ENCODE data around the gene FAM20A.

FAM20A gene

DNA sequence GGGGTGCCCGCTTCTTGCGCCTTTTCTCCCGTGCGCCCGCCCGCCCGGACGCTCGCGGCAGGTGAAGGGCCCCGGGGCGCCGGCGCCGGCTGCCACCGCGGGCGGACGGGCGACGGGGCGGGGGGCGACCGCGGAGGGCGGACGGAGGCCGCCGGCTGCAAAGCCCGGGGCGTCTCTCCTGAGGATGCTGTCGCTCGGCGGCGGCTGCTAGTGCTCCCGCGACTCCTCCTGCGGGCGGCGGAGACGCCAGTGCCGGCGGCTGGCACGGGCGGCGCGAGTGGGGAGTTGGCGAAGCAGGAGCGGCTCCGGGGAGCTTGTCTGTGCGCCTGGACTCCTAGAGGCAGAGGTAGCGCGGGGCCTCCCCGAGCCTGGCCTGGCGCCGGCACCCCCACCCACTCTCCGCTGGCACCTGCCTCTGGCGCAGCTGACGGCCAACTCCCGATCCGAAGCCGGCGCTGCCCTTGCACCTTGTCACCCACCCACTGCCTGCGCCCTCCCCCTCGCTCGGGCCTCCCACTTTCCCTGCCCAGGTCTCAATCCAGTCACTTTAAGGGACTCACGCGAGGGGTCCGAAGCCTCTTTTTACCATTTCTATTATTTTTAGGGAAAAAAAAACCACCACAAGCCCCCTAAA is at the start of gene FAM20A:
Gene FAM20A, minus strand, starts transcription at position 437 of the 634 bp plus-strand sequence. CDS start 701 bp downstream, outside the sequence.
- DNase-seq, result no peak

DNA sequence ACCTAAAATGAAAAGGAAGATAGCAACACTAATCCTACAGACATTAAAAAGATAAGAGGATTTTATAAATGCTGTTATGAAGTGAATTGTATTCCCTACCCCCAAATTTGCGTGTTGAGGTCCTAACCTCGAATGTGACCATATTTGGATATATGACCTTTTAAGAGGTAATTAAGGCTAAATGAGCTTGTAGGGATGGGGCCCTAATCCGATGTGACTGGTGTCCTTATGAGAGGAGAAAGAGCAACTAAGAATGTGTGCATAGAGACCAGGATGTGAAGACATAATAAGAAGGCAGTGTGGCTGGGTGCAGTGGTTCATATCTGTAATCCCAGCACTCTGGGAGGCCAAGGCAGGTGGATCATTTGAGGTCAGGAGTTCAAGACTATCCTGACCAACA is 48.2 kb upstream of the FAM20A start:
- no peak for DNase-seq

DNA sequence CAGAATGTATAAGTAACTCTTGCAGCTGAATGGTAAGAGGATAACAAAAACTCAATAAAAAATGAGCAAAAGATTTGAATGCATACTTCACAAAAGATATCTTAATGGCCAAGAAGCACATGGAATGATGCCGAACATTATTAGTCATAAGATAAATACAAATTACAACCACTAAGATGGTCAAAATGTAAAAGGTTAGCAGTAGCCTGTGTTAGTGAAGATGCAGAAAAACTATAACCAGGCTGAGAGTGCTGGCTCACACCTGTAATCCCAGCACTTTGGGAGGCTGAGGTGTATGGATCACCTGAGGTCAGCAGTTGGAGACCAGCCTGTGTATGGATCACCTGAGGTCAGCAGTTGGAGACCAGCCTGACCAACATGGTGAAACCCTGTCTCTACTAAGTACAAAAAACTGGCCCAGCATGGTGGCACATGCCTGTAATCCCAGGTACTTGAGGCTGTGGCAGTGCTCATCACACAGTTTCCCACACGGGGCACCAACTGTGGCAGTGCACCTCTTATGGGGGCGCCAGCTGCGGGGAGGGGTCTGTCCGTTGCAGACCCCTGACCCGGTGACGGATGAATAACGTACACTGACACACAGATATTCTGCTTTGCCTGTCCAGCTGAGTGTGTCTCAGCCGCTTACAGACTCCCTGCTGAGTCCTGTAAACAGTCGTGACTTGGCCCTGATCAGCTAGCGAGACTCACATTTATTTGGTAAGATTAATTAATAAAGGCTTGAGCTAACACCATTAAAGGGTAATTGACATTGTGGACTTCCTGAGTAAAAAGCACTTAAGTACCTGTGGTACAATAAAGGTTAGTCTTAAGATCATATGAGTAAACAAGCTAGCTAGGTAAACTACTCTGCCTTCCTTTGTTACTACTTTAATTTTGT is 45.7 kb upstream of the FAM20A start:
- DNase-seq, result no peak

DNA sequence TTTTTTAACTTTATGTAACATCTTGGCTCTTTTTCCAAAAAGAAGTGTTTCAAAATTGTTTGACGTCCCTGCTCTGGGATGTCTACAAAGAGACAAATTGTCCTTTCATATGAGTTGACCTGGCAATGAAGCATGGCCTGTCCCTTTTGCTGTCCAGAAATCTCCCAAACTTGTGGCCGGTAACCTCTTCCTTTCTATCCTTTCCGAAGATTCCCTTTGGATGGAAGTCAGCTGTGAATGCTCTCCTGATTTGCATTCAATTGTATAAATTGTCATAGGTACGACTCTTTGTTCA is 40.9 kb upstream of the FAM20A start:
- no peak for DNase-seq

DNA sequence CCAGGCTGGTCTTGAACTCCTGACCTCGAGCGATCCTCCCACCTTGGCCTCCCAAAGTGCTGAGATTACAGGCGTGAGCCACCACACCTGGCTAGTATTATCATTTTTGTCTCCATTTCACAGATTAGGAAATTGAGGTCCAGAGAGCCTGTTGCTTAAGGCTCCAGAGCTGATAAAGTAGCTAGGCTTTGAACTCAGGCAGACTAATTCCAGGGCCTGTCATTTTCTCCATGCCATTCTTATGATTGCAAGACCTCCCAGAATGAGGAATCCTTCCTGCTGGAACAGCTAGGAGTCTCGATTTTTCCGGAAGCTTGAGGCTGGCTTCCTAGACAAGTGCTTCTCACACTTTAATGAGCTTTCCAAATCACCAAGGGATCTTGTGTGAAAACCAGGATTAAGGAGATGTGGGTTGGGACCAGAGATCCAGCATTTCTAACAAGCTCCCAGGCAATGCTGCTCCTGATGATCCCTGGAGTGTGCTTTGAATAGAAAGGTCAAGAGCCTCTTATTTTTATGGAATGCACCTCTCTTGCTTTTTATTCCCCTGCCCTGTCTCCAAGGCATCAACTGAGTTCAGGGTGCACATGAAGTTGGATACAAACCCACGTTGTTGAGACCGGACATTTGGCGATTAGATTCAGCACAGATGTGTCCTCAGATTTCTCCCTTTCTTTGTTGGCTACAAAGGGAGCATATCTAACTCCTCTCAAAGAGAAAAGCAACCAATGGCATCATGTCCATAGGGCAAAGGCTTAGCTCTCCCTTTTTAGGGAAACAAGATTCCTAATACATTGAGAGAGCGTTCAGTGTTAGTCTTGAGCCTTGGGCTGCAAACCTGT is 40.3 kb upstream of the FAM20A start:
- DNase-seq, result no peak

DNA sequence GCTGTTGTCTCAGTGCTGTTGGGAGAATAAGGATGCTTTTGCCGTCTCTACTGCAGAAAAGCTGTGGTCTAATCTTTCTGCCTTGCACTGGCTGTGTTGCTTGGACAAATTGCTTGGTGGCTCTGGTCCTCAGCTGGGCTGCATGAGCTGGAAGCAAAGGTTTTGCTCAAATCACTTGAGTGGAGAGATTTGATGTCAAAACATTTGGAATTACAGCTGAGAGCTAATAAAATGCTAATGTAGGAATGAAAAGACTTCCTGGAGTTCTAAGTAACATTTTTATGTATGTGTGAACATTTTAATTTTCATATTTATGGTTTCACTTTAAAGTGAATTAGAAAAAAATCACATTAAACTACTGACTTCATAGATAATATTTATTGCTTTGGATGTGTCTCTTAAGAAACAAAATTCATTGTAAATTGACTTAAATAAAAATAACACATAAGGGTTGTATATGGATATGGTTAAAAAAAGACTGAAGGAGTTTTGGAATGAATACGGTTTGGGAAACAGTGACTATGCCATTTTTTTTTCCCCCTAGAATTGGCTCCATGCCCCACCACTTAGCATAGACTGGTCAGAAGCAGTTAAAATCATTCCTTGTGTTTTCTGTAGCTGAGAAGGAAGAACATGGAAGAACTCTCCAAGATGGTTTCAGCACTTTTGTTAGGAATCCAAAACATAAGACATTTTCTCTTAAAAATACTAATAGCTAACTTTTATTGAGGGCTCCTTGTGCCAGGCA is 39.2 kb upstream of the FAM20A start:
- DNase-seq, result no peak

DNA sequence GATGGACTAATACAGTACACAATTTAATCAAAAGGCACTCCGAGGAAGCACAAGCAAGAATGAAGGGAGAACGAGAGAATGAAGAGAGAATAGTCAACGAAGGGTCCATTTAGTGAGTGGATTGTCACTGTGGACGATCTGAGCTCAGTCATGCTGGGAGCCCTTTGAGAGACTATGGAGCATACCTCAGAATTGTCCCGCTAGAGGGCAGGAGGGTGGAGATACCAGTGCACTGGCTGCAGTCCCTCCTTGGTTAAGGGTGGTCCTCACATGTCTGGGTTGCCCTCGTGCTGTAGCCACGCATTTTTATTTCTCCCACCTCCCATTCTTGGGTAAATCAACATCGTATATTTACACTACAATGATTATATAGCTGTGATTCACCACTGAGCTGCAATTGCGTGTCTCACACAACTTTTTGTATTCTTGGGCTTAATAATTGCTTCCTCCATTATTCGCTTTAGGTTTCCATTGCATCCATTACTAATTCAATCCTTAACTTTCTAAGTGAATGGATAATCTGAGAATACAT is 33.2 kb upstream of the FAM20A start:
- DNase-seq, result no peak

DNA sequence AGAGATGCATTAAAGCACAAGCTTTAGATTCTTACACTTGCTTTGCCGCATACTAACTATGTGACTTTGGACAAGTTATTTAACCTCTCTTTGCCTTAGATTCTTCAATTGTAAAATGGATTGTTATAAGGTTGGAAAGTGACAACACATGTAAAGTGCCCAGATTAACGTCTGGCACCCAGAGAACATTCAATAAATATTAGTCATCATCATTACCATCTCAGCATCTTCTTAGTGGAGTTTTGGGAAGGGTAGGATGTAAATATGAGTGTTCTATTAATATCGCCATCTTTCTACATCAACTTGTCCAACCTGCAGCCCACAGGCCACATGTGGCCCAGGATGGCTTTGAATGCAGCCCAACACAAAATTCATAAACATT is 27.4 kb upstream of the FAM20A start:
- DNase-seq, result no peak

DNA sequence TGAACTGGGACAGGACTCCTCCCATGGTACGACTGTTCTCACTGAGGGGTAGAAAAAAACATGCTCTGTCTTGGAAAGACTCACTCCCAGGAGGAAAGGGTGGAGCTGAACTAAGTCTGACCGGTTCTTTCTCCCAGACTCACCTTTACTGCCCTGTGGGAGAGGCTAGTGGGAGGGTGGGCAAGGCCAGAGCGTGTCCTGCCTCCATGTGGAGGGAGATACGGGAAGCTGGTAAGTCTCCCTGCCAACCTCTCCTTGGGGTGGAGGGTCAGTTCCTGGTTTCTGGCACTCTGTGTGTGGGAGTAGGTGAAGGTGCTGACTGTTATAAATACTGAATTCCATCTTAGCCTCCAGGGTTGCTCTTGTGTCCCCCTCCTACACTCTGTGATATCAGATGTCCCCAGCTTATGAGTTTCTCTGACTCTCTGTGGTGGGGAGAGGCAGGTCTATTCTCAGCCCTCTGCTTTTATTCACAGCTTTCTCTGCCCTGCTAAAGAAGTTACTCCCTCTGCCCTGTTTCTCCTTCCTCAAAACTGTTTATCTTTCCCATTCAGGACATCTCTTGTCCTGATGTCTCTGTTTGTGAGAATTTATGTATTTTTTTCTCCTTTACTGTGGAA is 26.9 kb upstream of the FAM20A start:
- no peak for DNase-seq

DNA sequence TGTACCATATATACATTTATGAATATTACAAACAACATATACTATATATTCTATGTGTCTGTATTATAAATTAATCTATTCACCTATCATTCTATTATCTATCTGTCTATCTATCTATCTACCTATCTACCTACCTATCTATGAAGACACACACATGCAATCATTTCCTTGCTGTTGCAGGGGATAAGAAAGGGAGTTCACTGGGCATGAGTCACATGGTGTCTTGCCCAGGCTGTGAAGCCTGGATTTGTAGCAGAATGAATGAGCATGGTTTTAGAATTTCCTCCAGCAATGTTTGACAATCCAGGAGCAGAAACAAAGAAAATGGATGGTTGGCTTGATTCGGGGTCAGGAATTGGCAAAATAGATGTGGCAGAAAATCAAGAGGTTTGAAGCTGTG is 23.2 kb upstream of the FAM20A start:
- DNase-seq, result no peak

DNA sequence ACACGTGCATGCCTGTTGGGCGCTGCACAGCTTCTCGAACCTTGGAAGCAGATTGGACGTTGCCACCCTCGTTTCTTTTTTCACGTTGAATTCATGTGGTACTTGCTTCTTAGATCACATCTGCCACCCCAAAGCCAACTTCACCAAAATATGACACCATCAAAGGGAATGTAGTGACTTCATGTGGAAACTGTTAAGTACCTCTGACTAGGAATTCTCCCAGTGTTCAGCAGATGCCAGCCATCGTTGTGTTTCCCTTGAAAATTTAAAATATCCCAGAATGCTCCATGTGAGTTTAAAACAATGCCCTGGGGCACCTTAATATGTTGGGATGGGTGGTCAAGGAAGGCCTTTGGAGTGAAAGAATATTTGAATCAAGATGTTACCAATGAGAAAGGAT is 22.6 kb upstream of the FAM20A start:
- DNase-seq, result no peak

DNA sequence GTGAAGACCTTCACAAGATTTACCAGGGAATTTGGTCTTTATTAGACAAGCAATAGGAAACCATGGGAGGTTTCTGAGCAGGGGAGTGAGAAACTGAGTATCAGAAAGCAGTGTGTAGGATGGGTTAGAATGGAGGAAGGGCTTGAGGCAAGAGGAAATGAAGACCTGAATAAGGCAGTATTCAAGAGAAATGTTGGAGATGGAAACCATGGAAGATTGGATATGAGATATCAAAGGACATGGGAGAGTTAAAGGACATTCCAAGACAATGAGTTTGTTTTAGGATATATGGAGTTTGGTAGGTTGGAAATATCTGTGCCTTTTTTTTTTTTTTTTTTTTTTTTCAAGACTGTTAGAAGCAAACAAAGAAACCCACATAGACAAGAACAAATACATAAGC is 21.3 kb upstream of the FAM20A start:
- no peak for DNase-seq

DNA sequence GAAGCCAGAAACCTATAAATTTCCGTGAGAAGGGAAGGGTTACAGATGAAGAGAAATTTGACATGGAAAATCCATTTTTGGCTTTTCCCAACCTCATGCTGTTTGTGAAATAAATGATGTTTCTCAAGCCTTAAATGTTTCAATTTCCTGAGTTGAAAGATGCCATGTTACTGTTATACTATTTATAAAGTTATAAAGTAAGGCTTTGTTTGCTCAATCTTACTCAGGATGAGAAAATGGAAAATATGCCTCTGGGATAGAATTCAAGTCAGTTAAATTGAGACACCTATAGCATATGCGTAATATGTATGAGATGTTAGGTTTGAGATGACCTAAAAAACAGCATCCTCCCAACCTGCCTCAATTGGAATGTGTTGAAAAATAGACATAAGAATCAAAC is 19.9 kb upstream of the FAM20A start:
- no peak for DNase-seq

DNA sequence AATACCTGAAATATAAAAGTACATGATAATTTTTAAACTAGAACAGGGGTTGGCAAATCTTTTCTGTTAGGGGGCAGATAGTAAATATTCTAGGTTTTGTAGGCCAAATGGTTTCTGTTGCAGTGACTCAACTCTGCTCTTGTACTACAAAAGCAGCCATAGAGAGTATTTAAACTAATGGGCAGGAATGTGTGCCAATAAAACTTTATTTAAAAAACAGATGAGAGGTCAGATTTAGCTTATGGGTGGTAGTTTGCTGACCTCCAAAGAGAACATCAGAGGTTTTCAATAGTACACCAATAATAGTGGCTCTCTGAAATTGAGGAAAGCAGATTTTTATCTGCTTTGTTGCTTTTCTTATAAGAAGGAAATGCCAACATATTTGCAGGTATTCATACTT is 15.2 kb upstream of the FAM20A start:
- no peak for DNase-seq

DNA sequence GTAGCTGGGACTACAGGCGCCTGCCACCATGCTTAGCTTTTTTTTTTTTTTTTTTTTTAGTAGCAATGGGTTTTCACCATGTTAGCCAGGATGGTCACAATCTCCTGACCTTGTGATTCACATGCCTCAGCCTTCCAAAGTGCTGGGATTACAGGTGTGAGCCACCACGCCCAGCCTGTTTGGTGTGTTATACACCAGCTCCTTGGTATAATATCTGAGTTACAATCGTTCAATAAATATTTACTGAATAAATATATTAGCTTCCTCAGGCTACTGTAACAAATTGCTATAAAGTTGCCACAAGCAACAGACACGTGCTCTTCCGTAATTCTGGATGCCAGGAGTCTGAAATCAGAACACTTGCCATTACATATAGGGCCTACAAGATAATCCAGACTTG is 13.6 kb upstream of the FAM20A start:
- no peak for DNase-seq

DNA sequence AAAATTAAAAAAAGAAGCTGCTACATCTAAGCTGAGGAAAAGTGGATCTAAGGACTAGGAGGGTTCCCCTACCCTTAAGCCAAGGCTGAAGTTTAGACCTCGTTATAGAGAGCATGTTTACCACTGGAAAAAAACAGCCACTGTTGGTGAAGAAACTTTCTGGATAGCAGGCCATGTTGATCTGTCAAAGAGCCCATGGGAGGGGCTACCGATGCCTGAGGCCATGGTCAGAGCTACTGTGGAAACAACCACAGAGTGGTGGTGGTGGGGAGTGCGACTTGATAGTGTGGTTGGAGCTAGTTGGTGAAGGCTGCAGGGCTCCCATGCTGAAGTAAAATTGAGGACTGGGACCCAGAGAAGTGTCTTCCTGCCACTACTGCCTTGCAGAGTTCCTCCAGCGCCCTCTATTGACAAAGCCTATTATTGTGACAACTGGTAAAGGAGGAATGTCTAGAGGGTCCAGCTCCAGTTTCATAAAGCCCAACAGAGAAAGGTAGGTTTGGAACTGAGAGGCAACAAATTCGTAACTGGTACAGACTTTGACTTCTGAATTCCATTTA is 12.7 kb upstream of the FAM20A start:
- no peak for DNase-seq

DNA sequence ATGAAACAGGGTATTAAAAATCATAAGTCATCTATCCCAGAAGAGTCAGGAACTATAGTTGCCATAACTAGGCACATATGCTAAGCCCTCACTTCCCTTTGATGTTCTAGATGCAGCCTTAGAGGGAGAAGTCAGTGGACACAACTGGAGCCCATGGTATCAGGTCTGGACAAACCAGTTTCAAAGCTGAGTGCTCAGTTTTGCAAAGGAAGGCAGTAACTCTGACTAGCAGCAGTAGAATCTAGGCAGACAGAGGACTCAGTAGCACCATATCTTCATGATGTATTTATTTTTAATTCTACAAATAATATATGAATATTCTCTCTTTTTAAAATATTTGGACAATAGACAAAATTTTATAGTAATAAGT is 11.7 kb upstream of the FAM20A start:
- DNase-seq, result no peak

DNA sequence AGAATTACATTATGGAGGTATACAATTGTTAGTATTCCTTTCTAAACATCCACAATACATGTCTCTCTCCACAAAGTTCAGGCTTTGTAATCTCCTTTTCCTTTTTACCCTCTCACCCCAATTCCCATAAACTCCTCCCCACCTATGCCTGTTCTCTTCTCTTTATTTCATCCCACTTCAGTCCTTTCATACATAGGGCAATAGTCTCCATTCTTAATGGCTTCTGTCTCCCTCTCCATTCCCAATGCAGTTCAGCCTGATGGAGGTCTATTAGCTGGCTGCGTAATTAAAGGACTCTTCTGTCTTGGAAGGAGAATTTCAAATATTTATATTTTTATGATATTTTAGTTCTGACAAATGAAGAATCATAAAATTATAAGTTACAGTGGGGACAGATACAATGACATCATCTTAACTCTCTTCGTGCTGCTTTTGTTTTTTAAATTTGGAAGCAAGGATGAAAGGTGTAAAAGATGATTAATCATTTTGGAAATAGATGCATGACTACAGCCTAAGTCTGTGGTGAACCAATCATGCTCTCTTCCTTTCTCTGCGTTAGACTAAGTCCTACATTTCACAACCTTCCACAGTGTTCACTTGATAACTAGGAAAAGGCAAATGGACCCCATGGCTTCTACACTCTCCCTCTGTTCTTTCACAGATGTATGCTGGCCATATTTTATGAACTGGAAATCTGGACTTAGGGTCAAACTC is 11.2 kb upstream of the FAM20A start:
- no peak for DNase-seq

DNA sequence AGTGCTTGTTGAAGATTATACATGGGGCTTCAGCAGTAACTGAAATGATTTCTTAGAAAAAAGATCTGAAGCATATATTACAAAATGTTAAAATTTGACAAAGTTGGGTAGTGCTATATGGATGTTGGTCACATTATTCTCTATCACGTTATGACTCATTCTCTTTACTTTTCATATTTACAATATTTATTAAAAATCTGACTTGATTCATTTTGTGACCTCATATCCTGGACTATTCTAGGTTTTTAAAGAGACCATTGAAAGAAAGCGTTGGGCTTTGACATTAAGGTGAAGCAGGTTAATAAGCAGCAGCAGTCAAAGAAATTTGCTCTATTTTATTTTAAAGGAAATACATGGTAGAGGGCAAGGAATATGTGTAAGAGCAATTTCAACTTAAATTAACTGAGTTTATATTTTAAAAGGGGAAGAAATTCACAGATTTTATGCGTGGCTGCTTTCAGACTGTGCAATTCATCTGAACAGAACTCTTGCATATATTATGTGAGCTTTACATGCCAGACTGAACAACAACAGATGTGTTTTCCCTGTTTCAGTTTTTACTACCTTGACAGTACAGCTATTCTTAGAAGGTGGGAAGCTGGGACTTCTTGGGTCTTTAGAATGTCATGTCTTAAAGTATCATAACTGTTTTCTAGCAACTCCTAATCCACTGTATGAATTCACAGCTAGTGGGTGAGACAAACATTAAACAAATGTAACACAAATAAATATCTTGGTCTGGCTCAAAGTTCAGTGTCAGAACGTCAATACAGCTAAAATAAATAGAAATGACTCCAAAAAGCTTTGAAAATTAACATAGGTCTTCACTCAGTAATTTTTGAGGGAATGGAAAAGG is 10.4 kb upstream of the FAM20A start:
- DNase-seq, result no peak

DNA sequence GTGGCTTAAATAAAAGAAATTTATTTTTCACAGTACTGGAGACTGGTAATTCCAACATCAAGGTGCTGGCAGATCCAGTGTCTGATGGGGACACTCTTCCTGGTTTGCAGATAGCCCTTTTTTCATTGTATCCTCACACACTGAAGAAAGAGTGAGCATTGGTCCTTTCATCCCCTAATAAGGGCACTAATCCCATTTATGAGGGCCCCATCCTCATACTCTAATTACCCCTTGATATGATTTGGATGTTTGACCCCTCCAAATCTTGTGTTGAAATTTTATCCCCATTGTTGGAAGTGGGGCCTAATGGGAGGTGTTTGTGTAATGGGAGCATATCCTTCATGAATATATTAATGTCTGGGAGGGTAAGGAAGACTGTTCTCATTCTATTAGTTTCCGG is 9.4 kb upstream of the FAM20A start:
- DNase-seq, result no peak

All from NCI-H524 treated with DMSO at 0.1 percent for 48 hours (cell line).